Measurements from ENCODE around the gene DHFR.
"Not testable (repeated sequence)": the region's sequence is repeated elsewhere in the genome, so short reads cannot be mapped to it uniquely, and the experiment has no call there.

DHFR gene

GRCh38 chr5:80654391-80655230 is at the start of gene DHFR, which contains the start of gene MSH3:
TSS of gene DHFR (minus strand) at chr5:80654983. CDS start at chr5:80654489, 494 bp downstream.
TSS of gene MSH3 (plus strand) at chr5:80654652. CDS start at chr5:80654728, 76 bp downstream.
- DNase-seq, result peak; percentile 94

GRCh38 chr5:80704221-80704620 is 49.4 kb upstream of the DHFR start:
- no peak for DNase-seq

GRCh38 chr5:80703747-80704146 is 49.0 kb upstream of the DHFR start:
- no peak for DNase-seq

- no peak for DNase-seq
Measured at GRCh38 chr5:80703291-80703690, 48.5 kb upstream of the DHFR start.

GRCh38 chr5:80701597-80701996 is 46.8 kb upstream of the DHFR start:
- DNase-seq, result no peak

- no peak for DNase-seq
Measured at GRCh38 chr5:80698369-80698768, 43.6 kb upstream of the DHFR start.

GRCh38 chr5:80697100-80697499 is 42.3 kb upstream of the DHFR start:
- DNase-seq, result no peak

- DNase-seq, result no peak
Measured at GRCh38 chr5:80696450-80696849, 41.7 kb upstream of the DHFR start.

GRCh38 chr5:80695666-80696065 is 40.9 kb upstream of the DHFR start:
- DNase-seq, result no peak

- no peak for DNase-seq
Measured at GRCh38 chr5:80689627-80690026, 34.8 kb upstream of the DHFR start.

GRCh38 chr5:80688648-80689420 is 34.1 kb upstream of the DHFR start:
- no peak for DNase-seq

GRCh38 chr5:80686757-80687156 is 32.0 kb upstream of the DHFR start:
- no peak for DNase-seq

GRCh38 chr5:80676706-80677105 is 21.9 kb upstream of the DHFR start:
- DNase-seq, result no peak

GRCh38 chr5:80672140-80672736 is 17.5 kb upstream of the DHFR start:
- peak; percentile 78 for DNase-seq

GRCh38 chr5:80668016-80668969 is 13.5 kb upstream of the DHFR start:
- DNase-seq, result no peak

GRCh38 chr5:80667384-80667783 is 12.6 kb upstream of the DHFR start:
- DNase-seq, result no peak

- no peak for DNase-seq
Measured at GRCh38 chr5:80665057-80665456, 10.3 kb upstream of the DHFR start.

- no peak for DNase-seq
Measured at GRCh38 chr5:80662108-80662507, 7.3 kb upstream of the DHFR start.

GRCh38 chr5:80660661-80661060 is 5.9 kb upstream of the DHFR start:
- DNase-seq, result not testable (repeated sequence)

- no peak for DNase-seq
Measured at GRCh38 chr5:80659106-80659505, 4.3 kb upstream of the DHFR start.

GRCh38 chr5:80656425-80656824 is 1.6 kb upstream of the DHFR start:
- no peak for DNase-seq

- DNase-seq, result no peak
Measured at GRCh38 chr5:80655231-80655774, 520 bp upstream of the DHFR start.

Measured in activated CD4-positive, alpha-beta T cell treated with anti-CD3 and anti-CD28 coated beads for 48 hours (primary cell).